ENCODE data around the gene COL5A1.

COL5A1 gene

GRCh38 chr9:134730011-134730760 is 88.6 kb downstream of the COL5A1 start:
- DNase-seq: no peak

GRCh38 chr9:134730761-134731496 is 89.3 kb downstream of the COL5A1 start:
- DNase-seq: no peak

DNA sequence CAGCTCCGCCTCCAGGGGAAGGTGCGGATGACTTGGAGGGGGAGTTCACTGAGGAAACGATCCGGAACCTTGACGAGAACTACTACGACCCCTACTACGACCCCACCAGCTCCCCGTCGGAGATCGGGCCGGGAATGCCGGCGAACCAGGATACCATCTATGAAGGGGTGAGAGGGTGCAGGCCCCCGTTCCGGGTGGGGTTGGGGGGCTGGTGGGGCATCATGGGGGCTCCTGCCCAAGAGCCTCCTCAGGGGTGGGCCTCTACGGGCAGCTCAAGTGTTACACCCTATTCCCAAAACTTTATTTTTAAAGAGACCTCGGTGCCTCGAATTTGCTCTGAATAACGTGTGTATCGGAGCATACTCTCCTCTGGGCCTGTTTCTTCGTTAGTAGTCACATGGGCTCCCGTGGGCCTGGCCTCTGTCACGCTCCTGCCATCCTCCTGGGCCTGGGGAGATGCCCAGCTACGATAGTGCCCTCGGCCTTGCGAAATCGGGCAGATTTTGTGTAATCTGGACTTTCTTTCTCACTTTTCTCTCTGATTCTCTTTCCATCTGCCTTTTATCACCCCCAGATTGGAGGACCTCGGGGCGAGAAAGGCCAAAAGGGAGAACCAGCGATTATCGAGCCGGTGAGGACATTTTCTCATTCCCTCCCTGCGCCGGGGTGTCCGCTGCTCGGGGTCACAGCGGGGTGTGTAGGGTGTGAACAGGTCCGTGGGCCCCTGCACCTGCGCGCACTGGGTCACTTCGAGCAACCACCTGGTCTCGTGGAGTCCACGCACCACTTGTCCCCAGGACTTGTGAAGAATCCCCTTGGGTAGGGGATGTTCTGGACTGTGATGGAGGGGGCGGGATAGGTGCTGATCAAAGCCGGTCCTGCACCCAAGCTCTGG is 90.1 kb downstream of the COL5A1 start:
- no peak for DNase-seq

DNA sequence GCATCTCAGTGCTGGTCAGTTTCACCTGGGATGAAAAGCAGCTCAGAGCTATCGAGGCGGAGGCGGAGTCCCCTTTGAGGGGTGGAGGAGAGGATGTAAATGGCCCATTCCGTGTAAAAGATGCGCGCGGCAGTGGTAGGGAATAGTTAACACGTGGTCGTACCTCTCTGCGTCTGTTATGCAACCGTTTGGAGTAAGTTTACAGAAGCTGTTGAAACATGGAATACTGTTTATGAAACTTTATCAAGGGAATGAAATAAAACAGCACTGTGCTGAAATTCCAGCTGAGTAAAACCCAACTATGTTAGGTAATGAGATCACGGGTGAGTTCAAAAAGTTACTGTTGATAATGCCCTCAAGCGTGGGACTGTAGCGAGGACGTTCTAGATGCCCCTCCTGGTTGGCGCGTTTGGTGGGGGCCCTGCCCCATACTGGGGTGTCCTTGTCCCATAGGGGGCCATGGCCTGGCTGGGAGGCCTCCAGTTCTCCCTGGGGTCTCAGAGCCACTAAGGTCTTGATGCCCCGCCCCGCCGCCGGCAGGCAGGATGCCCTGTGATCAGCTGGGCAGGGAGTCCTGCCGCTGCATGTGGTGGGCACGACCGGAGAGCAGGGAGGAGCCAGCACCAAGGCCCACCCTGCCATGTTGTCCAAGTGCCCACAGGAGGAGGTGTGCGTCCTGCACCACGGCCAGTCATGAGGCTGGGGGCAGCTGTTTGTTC is 90.9 kb downstream of the COL5A1 start:
- no peak for DNase-seq

GRCh38 chr9:134733480-134734232 is 92.1 kb downstream of the COL5A1 start:
- DNase-seq: no peak

GRCh38 chr9:134734270-134734669 is 92.7 kb downstream of the COL5A1 start:
- DNase-seq: no peak

- DNase-seq: peak; percentile 71
Measured at GRCh38 chr9:134735441-134736175, 94.0 kb downstream of the COL5A1 start.

DNA sequence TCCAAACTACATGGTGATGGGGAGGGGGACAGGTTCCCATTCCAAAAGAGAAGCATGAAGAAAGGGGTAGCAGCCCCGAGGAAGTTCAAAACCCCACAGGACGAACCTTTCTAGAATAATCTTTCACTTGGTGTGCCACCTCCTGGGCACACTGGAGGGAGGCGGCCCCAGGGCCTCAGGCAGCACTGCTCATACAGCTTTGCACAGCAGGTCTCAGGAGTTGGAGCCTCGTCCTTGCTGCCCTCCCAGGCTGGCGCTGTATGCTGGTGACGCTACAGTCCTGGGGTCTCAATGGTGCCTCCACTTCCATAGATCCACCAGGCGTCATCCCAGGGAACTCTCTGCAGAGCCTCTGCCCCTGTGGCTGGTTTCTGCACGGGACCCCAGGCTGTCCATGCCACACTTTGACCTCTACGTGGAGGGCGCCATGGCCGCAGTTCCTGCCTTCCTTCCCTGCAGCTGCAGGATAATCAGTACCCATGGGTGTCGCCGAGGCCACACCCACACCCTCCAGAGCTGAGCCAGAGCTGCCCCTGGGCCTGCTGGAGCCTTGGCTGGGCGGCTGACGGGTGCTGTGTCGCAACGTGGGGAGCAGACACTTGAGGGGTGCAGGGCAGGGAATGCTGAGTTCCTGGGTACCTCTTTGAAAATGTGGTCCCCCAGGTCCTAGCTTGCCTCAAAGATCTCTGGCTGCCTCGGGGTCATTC is 95.3 kb downstream of the COL5A1 start:
- DNase-seq: no peak

DNA sequence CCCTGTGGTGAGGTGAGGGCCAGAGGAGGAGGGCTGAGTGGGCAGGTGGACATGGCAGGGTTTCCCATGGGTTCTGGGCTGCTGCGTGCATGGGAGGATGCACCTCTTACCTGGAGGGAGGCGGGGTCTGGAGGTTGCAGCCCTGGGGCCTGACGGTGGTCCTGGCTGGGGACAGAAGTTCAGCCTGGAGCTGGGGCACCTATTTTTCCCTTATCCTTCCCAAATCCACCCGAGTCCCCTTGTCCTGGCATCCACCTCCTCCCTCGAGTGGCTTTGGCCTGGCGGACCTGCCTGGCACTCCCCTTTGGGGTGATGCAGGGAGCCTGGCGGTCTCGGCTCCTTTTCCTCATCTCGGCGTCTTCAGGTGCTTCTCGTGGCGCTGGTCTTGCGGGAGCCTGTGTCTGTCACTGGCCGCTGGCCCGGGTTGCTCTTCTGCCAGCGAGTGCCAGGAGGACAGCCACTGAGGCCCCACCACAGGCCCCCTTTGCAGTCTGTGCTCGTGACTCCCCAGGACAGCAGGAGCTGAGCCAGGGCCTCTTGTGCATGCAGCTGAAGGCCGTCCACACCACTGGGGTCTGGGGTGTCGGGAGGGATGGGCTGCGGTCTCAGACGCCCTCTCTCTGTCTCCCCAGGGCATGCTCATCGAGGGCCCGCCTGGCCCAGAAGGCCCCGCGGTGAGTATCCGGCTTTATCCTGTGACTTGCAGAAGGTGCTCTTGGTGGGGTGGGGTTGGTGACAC is 96.4 kb downstream of the COL5A1 start:
- DNase-seq: no peak

- peak; percentile 80 for DNase-seq
Measured at GRCh38 chr9:134738869-134739659, 97.5 kb downstream of the COL5A1 start.

DNA sequence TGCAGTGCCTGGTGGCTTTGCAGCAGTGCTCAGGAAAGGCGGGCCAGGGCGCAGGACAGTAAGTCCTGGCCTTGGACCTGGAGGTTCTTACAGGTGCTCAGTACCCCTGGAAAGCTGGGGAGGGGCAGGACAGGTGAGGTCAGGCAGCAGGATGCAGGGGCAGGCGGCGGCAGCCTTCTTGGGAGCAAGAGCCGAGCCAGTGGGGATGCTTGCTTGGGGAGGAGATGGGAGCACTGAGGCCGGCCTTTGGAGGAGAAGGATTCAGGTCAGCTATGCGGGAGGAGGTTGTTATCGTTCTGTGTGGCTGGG is 98.0 kb downstream of the COL5A1 start:
- DNase-seq: no peak

DNA sequence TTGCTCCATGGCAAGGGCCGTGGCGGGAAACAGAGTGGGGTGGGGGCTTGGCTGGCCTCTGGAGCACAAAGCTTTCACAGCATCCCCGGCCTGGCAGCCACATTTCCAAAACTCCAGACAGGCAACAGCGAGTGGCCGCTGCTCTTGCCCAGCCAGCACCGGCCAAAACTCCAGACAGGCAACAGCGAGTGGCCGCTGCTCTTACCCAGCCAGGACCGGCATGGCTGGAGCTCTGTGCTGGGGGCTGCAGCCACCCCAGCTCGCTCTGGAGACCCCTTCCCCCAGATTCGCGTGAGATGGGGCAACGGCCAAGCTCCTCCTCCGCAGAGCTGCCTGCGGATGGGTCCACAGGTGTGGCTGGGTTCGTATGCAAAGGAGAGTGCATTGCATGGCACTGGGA is 98.5 kb downstream of the COL5A1 start:
- DNase-seq: no peak

DNA sequence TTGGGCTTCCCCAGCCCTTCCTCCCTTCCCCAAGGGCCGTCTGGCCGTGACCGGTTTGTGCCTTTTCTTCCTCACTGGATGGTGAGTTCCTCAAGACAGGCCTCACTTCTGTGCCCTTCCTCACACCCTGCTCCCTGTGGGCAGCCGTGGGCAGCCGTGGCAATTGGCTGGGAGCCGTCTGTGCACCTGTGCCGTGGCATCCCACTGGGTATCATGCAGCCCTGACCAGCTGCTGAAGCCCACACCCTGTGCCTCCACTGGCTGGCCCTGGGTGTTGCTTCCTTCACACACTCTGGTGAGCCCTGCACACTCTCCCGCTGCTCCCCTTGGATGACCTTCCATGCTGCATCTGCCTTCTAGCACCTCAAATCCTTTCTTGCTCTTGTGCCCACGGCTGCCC is 100.2 kb downstream of the COL5A1 start:
- no peak for DNase-seq

DNA sequence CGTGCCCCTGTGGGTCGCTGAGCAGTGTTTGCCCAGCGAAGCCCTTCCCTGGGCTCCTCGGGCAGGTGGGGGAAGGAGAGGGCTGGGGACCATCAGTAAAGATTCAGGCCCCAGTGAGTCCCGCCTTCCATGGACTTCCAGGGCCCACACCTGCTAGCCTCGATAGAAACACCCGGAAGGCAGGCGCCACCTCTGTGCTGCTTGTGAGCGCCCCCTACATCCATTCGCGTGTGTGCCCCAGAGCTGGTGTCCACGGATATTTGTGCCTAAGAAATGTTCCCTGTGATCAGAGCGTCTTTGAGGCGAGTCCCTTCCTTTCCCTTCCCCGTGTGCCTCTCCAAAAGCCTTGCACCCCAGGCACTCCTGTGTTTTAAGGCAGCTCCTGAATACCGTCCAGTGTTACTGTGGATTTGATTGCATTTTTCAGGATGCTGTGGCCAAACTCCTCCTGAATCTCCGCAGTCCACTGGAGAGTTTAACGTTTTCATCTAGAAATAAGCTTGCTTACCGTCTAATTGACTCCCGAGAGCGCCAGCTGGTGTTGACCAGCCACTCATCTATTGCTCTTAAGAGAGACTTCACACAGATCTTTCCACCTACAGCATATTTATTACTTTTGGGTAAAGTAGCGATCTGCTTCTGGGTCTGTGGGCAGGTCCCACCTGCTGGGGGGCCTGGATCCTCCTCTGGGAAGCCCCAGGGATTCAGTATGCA is 101.4 kb downstream of the COL5A1 start:
- DNase-seq: no peak

GRCh38 chr9:134743853-134744252 is 102.2 kb downstream of the COL5A1 start:
- DNase-seq: no peak

DNA sequence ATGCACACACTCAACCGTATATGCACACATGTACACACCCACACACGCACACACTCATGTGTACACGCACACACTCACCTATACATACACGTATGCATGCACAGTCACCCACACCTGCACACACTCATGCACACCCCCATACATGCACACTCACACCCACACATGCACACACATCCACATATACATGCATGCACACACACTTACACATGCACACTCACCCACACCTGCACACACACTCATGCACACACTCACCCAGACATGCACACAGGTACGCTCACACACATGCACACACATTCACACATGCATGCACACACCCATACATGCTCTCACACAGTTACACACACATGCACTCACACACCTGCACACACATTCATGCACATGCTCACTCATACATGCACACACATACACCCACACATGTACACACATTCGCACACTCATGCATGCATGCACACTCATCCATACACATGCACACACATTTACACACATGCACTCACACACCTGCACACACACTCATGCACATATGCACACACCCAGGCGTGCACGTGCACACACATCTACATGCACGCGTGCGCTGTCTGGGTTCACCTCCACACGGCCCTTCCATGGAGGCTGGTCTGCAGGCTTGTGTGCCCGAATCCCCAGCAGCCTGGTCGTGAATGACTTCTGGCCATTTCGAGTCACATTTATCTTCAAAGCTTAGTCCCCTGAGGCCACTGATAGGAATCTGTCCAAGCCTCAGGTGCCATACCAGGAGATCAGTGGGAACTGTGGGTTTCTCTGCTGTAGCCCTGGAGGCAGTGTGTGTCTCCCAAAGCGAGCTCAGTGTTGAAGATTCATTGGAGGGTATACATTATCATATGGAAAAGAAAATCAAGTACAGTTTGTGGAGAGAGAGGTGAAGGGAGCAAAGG is 103.0 kb downstream of the COL5A1 start:
- DNase-seq: no peak

- DNase-seq: no peak
Measured at GRCh38 chr9:134747951-134748489, 106.4 kb downstream of the COL5A1 start.

Data from left hindlimb (tissue), 1 donor.